Stimulated activated CD4-positive, alpha-beta T cell treated with anti-CD3 and anti-CD28 coated beads, Interleukin-4, amount 100 ng/mL, for 4 hours (primary cell): ENCODE data around the gene CLK4.

Experiments
- DNase-seq, 2 experiments: peaks; one replicate each; pipeline ENCODE4 v3.0.0-alpha.2; 2020

The CLK4 gene

DNA sequence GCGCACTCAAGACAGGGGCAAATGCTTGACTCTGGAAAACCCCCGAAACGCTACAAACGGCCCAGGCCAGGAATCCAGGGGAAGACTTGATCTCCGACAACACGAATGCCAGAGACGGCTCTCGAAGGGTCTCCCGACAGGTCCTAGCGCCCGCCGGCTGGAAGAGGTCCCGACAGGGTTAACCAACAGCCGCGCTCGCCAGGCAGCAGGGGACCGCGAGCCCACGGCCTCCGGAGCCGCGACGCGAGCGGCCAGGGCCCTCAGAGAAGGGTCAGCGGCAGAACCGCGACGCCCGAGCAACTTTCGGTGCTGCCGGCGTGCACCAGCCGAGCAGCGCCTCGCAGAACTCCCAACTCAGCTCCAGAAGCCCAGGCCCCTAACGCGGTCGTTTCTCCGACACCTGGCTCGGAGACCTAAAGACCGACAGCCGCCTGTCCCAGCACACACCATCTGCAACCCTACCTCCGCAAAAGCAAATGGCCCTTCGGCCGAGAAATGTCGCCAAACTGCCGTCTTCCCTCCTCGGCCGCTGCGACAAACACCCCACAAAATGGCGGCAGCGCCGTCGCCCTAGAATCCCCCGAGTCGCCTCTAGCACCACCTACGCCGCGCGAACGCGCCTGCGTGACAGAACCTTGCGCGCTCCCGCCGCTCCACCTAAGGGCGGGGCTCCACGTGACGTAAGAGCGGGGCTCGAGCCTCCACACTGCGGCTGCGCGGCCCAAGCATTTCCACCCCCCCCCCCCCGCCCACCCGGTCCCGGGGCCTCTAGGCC lies at the start of gene CLK4:
Gene CLK4, minus strand, starts transcription at position 567 of the 775 bp plus-strand sequence. CDS start 3,634 bp downstream, outside the sequence.
- peak; percentile 96 to 98 for DNase-seq

DNA sequence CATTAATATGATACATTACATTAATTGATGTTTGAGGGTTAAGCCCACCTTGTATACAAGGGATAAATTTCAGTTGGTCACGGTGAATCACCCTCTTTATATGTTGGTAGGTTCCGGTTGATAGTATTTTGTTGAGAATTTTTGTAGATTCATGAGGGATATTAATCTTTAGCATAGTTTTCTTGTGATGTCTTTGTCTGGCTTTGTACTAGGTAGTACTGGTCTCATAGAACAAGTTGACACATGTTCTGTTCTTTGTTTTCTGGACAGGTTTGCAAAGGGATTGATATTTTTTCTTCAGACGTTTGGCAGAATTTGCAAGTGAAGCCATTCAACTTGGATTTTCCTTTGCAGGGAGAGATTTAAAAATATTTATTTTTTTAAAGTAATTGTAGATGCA lies 49.1 kb upstream of the CLK4 start:
- DNase-seq = no peak

DNA sequence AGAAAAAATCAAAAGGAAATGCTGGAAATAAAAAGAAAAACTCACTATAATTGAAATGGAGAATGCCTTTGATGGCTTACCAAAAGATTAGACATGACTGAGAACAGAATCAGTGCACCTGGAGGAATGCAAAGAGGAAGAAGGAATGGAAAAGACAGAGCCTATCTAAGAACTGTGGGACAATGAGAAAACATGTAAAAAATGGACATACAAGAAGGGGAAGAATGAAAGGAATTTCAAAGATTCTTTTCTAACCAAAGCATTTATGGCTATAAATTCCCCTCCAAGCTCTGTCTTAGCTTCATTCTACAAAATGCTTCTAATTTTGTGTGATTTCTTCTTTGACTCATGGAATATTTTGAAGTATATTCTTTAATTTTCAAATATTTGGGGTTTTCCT lies 47.5 kb upstream of the CLK4 start:
- no peak for DNase-seq

DNA sequence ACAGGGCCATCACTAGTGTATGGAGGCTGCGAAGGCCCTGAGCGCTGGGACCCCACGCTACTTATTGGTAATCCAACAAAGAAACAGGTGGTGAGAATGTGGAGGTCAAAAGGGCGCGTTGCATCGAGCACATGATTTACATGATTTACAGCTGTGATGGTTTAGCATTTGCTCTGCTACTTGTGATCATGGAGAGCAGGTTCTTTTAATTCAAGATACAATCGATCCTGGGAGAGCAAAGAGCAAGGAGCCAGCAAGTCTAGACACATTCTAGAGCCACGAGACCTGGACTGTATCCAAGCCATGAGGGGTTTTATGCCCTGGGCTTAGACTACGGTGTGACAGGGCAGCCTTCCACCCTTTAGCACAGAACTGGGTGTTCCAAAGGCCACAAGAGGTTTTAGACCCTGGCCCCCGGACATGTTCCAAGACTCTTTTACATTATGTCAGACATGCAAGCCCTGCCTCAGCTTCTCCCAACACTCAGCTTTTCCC lies 47.0 kb upstream of the CLK4 start:
- DNase-seq = no peak

DNA sequence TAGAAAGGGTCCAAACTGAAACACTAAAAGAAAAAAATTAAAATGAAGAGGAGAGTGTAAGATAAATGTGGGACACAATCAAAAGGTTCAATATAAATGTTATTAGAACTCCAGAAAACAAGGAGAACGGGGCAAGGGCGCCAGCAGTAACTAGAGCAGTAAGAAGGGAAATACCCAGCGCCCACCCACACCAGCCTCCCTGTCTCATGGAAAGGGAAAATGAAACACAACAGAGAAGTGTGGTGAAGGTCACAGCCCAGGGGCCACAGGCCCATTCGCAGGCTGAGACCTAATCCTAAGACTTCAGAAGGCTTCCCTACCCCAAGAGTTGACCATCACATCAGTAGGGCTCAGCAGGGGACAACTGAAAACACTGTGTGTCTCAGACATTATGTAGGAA lies 45.8 kb upstream of the CLK4 start:
- peak in 1 of 2 experiments; percentile 6 for DNase-seq

DNA sequence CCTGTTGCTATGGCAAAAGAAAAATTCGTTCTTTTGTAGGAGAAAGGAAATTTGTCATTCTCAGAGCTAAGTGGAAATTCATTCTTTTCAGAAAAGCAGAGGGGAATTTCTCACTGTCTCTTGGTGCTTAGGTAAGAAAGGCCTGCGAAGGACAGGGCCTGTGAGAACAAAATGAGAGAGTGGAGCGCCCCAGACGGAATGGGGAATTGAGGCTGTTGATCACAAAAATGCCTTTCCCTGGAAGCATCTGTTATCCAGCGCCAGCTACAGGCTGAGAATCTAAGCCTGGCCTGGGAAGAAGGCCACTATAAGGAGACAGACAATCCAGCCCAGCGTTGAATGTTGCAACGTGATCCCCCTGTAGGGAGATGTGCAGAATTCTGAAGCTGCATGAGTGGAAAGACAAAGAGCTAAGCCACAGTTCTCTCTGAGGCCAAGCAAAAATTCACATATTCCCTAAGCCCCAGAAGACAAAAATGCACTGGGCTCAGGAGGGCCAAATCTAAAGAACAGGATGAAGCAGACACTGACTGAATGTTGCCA lies 44.8 kb upstream of the CLK4 start:
- no peak for DNase-seq

DNA sequence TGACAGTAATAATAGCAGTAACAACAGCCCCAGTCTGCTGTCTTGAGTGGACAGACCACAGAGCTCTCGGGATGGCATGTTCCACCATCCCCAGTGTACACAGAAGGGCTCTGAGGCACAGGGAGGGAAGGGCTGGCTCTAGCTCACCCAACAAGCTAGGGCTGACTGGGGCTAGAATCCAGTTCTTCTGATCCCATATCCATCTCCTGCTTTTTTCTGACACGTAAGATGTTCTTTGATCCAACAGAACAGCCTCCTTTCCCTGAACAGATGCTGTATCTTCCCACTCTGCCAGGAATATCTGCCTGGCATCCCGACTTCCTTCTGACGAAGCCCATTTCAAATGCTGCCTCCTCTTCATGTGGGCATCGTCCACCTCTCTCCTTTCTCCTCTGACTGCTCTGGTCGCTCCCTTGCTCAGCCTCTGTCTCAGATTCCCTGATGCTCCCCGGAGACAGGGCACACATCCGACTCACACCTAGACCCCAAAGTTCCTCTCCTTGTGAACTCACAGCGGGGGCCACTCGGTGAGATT lies 43.6 kb upstream of the CLK4 start:
- no peak for DNase-seq

DNA sequence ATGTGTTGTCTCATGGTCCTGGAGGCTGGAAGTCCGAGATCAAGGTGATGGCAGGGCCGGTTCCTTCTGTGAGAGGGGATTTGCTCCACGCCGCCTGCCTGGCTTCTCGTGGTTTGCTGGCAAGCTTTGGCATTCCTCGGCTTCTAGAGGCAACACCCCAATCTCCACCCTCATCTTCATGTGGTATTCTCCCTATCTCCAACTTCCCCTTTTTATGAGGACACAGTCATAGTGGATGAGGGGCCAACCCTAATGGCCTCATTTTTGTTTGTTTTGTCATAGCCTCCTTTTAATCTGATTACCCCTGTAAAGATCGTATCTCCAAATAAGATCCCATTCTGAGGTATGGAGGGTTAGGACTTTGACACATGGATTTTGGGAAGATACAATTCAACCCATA lies 41.7 kb upstream of the CLK4 start:
- DNase-seq = no peak

DNA sequence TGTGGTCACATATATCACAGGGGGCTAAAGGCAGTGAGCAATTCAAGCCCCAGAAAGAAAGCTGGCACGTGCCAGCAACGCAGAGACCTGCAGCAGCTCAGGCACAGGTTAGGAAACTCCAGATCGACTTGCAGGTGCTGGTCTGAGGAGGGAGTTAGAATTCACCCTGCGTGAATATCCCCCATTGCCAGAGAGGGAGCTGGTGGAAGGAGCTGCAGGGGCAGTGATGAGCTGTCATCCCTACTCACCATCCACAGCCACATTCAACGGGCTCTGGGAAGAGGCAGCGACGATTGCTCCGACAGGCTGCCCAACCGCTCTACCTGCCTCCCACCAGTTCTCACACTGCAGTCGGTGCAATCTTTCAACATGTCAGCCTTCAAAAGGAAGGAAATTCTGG lies 40.8 kb upstream of the CLK4 start:
- DNase-seq = no peak

DNA sequence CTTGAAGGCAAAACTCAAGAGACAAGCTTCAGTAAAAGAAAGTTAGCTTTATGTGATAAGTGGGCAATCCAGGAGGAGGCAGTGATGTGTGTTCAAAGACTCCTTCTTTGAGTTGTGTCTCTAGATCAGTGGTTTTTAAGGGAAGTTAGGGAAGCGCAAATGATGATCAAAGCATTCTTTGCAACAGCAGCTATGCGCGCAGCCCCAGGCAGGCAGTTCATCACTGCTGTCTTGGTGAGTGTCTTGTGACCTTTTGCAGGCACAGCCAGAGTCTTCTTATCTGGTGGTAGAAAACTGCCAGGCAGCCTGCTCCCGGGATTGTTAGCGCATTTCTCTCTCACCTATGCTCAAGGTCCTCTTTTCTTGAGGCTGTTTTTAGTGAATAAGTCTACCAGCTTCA lies 40.3 kb upstream of the CLK4 start:
- no peak for DNase-seq

DNA sequence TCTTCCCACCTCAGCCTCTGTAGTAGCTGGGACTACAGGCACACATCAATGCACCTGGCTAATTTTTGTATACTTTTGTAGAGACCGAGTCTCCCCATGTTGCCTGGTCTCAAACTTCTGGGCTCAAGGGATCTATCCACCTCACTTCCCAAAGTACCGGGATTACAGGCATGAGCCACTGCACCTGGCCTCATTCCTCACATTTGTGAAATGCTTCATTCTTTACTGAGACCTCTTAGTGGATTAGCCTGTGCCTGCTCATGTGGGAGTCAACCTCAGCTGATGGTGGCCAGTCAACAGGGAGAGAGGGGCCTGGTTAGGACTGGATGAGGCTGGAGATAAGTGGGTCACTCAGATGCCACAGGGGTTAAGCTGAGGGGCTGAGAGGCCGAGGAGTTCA lies 37.3 kb upstream of the CLK4 start:
- no peak for DNase-seq

DNA sequence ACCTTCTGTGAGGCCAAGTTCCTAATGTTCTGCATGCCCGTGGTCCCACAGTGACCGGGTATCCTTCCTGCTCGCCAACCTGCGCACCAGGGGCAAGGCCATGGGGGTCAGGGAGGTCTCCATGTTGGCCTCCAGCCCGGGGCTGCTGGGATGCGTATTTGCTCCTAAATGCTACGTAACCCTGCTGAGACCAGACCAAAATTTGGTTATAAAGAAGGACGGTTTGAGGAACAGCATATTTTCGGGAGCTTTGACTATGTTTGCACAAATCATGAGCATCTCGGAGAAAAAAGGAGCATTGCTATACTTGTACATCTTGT lies 35.7 kb upstream of the CLK4 start:
- DNase-seq = no peak

DNA sequence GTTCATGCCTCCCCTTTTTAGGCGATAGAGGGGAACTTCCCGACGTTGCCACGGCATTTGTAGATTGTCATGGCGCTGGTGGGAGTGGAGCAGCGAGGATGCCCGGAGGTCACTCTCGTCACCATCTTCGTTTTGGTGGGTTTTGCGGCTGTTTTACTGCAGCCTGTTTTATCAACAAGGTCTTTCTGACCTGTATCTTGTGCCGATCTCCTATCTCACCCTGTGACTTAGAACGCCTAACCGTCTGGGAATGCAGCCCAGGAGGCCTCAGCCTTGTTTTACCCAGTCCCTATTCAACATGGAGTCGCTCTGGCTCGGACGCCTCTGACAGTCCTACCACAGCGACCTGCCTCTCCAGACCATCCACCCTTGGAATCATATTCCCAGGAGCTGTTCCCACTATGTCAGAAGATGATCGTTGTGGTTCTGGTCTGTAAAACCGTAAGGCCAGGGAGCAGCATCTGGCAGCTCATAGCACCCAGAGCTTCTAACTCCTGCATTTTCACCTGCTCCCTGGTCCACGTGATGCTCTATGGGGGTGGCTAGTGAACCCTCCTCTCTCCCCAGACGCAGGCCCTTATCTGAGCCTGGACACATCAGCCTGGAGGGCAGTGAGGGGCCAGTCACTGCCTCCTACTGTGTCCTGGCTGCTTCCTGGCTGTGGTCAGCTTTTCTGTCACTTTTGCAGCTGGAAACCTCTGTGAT lies 35.1 kb upstream of the CLK4 start:
- no peak for DNase-seq

DNA sequence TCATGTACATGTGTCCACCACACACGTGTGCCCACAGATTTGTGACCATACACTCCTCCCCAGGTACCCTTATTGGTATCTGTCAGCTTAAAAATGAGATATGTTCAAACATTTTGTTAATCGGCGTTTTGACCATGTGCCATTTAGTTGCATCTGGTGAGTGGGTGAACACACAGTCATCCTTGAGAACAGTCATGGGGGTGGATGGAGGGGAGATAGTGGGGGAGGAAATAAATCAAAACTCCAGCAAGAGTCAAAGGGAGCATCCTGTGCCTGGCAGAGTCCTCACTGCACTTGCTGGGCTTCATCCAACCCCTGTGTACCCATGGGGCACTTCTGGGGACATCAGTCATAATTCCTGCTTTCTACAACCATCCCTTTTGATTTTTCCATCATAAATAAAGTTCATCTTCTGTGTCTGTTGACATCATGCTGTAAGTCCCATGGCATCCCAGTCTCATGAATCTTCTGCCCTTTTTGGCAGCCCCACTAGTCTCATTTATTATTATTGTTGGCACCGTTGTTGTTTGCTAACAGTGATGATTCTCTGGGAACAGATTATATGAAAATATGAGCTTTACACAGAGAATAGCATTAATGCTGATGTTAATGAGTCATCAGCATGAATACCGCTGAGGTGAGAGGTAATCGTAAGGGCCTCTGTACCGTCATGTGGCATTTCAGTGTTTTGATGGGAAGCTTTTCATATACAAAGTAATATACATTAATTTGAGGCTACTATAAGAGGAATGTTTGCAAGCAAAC lies 24.4 kb upstream of the CLK4 start:
- no peak for DNase-seq

DNA sequence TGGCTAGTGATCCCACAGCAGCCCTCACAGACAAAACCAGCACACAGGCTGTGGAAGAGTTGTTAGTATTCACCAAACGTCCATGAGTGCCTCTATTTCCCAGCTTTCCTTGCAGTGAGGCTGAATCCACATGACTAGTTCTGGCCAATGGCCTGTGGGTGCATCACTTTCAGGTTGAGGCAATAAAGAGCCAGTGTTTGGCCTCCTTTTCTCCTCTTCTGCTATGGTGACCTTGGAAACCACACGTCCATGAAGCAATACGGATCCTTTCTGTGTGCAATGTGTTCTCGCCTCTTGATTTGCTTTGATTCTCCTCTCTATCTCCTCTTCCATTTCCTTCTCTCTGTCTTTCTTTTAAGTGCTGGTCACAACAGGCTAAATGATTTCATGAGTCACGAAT lies 23.4 kb upstream of the CLK4 start:
- no peak for DNase-seq

DNA sequence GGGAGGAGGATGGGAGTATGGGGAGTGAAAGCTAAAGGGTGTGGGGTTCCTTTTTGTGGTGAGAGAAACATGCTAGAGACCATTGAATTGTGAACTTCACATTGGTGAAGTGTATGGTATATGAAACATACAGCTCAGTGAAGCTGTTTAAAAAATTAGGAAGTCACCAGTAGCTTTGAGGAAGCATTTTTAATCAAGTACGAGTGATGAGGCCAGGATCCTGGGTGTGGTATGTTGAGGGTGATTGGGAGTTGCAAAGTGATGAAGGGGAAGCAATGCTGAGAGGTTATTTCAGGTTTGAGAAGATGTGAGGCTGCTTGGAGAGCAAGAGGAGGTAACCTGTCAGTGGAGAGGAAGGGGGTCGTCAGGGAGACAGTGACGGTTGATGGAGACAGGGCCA lies 22.7 kb upstream of the CLK4 start:
- DNase-seq = no peak

DNA sequence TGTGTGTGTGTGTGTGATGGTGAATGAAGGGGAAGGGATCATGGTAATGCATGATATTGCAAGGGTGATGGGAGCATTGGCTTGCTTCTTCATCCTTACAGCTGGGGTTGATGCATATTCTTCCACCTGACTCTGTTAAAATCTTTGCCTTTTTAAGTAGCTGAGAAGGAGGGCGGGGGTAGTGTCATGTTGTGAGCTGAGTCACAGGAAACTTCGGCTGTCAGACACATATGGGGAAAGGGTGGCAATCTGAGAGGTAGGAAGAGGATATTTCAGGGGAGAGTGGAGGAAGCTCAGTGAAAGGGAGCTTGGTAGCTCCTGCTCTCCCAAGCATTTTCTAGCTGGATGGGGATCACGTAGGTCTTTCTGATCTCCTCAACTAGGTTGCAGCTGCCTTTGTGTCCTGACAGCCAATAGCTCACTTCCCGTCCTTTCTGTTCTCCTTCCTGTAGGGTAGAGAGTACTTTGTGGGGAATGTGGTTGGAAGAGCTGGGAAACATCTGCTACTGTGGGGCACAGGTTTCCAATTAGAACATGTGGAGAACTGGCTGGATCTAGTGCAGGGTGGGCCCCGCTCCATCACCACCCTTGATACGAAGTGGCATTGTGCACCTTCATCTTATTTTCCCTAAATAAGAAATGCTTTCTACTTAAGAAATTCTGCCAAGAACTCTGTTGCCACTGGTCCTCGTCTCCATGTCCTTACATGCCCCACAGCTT lies 18.1 kb upstream of the CLK4 start:
- no peak for DNase-seq

DNA sequence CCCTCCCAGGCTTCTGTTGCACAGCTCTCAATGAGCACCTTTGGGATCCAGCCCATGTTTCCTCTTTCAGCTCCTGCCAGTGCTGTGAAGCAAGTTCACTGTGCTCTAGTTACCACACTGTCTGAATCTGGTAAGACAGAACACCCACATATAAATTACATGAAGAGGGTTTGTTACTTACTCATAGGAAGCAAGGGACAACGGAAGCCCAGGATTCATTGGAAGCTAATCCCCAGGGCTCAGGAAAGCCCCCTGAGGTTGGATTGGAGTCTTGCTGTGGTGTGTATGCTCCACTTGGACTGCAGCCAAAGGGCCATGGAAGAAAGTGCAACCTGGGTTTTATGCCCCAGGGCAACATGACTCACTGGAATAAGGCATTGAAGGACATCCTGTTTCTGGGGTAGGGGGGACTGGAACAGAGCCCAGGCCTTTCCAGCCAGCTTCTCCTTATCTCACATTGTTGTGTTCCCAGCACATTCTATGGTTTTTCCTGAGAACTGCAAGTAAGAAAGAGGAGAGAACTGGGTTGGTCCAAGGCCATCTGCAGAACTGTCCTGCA lies 15.6 kb upstream of the CLK4 start:
- DNase-seq = no peak

DNA sequence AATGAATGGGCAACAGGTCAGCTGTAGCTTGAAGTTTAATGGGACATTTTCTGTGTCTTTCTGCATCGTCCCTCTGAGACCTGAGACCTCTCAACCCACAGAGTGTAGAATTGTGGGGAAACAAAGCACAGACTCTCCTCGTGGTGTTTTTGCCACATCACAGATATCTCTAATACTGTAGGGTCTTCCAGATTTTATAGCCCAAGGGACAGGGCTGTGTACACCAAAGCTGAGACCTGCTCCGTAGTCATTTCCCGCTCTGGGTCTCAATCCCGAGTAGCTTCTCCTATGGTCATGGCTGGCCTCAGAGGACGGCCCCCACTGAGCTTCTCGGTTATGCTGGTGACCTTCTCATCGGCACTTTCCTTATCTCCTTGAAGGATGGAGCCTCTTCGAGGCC lies 14.9 kb upstream of the CLK4 start:
- no peak for DNase-seq

DNA sequence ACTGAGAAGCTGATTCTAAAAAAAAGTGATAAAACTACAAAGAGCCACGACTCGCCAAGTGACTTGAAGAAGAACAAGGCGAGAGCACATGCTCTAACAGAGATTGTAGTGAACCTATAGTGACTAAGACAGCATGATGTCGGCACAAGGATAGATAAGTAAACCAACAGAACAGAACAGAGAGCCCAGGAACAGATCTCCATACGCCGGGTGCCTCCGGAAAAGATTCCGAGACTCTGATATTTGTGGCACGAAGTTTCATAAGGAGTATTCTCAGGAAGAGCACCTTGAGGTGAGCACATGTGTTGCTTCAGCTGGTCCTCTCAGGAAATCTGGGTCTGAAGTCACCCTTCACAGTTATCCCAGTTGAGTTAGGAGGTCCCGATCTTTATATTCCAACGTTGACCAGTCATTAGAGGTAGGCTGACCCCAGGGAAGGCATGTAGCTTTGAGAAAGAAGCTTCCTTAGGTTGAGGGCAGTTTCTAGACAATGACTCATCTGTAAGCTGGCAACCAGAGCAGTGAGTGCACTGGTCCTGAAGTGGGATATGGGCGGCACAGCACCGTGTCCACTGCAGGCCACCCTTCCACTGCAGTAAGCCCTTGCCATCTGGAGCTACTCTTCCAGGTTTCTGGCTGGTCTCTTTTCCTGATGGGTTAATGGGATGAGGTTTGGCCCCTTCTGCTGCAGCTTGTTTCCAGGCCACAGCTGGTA lies 13.6 kb upstream of the CLK4 start:
- DNase-seq = no peak

DNA sequence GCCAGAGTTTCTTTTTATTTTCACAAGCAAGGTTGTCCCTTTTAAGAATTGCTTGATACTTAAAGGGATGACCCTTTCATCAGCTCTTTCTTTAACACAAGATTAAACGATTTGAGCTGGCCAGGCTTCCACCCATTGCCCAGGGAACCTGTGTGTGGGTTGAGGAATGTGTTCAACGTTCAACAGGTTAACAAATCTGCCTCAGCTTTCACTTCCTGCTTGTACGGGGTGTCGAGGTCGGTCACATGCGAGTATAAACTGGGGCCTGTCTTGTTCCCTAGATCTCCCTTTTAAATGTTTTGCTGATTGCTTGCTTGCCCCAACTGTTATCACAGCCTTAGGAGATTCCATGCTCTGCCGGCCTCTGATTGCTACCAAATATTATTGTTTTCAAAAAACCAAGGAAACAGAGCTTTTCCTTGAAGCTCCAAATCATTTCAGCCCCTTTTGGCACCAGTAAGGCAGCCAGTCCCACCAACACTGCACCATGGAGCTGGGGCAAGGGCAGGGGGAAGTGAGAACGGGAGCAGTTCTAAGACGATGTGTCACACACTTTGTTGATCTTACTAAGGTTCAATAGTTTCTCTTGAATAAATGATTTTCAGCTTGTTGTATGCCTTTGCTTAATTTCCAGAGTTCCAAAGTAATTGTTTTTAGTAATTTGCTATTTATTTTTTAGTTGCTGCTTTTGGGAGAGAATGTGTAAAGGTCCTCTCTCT lies 10.7 kb upstream of the CLK4 start:
- no peak for DNase-seq
